Right lobe of liver (tissue), 6 donors: ENCODE measurements around the gene ASIC2. TPM values are rescaled to one million over a fixed set of nuclear protein-coding genes. Genes with fewer than 3 reads are reported as not detected.

ENCODE experiments used
- ATAC-seq, 4 donors: fragments of 200-7000 bp; cut with Tn5 transposase; one replicate each; pipeline ENCODE4 v1.9.1; 2020; ENCODE audit warnings: mild to moderate bottlenecking in 4 of 4, moderate library complexity in 4 of 4
- DNase-seq, 3 donors: peaks; one replicate each; pipeline ENCODE4 v3.0.0-alpha.2; 2020
- H3K27ac ChIP-seq, 3 donors: fragments of 200-600 bp; one replicate each; pipeline ENCODE4 v1.8.0; 2022
- H3K27me3 ChIP-seq, 2 donors: fragments of 200-600 bp; one replicate each; pipeline ENCODE4 v1.8.0; 2022
- H3K36me3 ChIP-seq, 4 donors: fragments of 200-600 bp; sonication (generic) in 1 of 4; one replicate each; pipeline versions ENCODE4 v1.5.1 to v1.8.0; 2017 to 2022; ENCODE audit warnings: control low read depth in 1 of 4
- H3K4me1 ChIP-seq, 4 donors: fragments of 200-600 bp; sonication (generic) in 1 of 4; one replicate each; pipeline versions ENCODE4 v1.5.1 to v1.8.0; 2017 to 2022; ENCODE audit warnings: control low read depth in 1 of 4
- H3K4me3 ChIP-seq, 3 donors: fragments of 200-600 bp; one replicate each; pipeline ENCODE4 v1.8.0; 2022
- H3K9me3 ChIP-seq, 4 donors: fragments of 200-600 bp; sonication (generic) in 1 of 4; one replicate each; pipeline versions ENCODE4 v1.5.1 to v1.8.0; 2017 to 2022; ENCODE audit warnings: control low read depth in 1 of 4
- CTCF ChIP-seq, 4 donors: fragments of 200-600 bp in 3 of 4; fragments of 450-650 bp in 1 of 4; IDR thresholded peaks; one replicate each; pipeline versions ENCODE4 v1.5.1 to v1.8.0; 2016 to 2022; ENCODE audit warnings: antibody characterized with exemption in 4 of 4, mild to moderate bottlenecking in 2 of 4
- POLR2A ChIP-seq: fragments of 450-650 bp; IDR thresholded peaks from one replicate; pipeline ENCODE4 v1.6.1; 2017; ENCODE audit warnings: antibody characterized with exemption, mild to moderate bottlenecking
- WGBS: methylation state at CpG from one replicate; pipeline ENCODE4 v1.1.6; 2018; ENCODE audit warnings: low coverage, low lambda C conversion rate; ENCODE audit not compliant: insufficient coverage; ENCODE audit errors: missing lambda C conversion rate; 5-methylcytosine and 5-hydroxymethylcytosine counted together
- intact Hi-C, 2 donors: fragments of 100-400 bp; cut with DNase I; formaldehyde crosslinking; loops; one replicate each; pipeline versions ENCODE4 v1.11.2 to v1.14.1; 2022
- total RNA-seq, 6 experiments: library from RNA; depleted of rRNA in 2 of 6; stranded (reverse); fragments of >200 nt in 2 of 6; fragmentation: NEBNext Ultra II Directional in 3 of 6; extraction: Animal tissue kit (Norgen Biotek cat#: 25700) in 3 of 6; gene quantifications; one replicate each; pipeline versions ENCODE4 v1.1.0 to v1.2.4, GENCODE V29; 2016 to 2023
- donor health status: DM: no; HTN: yes; CAD: no.
- donor health status: DM: no; HTN: no; CAD: no.
- donor health status: DM: no; HTN: no; CAD: no.
- donor health status: DM: no; HTN: yes; CAD: no.
- donor health status: DM: no; HTN: yes; CAD: no.

ASIC2 gene
- total RNA-seq, 6 experiments from 2014 or later = 0.11 to 0.31 (median 0.12) TPM; not detected in 3

- Histone ChIP-seq H3K27me3 (no peaks in the 10 kb centered on the region), H3K36me3 (no peaks in the 10 kb centered on the region), H3K27ac (no peak overlapping the region), H3K4me3 (no peak overlapping the region), H3K4me1 (no peaks in the 10 kb centered on the region), H3K9me3 (no peaks in the 10 kb centered on the region)
- no peak for ATAC-seq
- 52% methylated on average over 4 of the region's 4 CpGs for WGBS
- DNase-seq = no peak
- TF ChIP-seq CTCF (IDR thresholded peaks at IDR 0.05) = no peak
- no peak for TF ChIP-seq POLR2A
- intact Hi-C loops = no loop called here
Observed at GRCh38 chr17:33135691-33136090, 157.4 kb downstream of the ASIC2 start.

- no peaks in the 10 kb centered on the region for H3K27me3 ChIP-seq
- no peak for TF ChIP-seq POLR2A
- no peak for TF ChIP-seq CTCF (IDR thresholded peaks at IDR 0.05)
- H3K36me3 ChIP-seq = no peaks in the 10 kb centered on the region
- no peaks in the 10 kb centered on the region for H3K4me1 ChIP-seq
- no peak overlapping the region for H3K27ac ChIP-seq
- ATAC-seq = no peak
- no peak for DNase-seq
- WGBS = 80% methylated on average over 7 of the region's 7 CpGs
- no peaks in the 10 kb centered on the region for H3K9me3 ChIP-seq
- H3K4me3 ChIP-seq = no peak overlapping the region
- intact Hi-C loops = no loop called here
Observed at GRCh38 chr17:33131620-33132019, 161.5 kb downstream of the ASIC2 start.

GRCh38 chr17:33127706-33128105, 165.4 kb downstream of the ASIC2 start:
- Histone ChIP-seq H3K27me3 (no peaks in the 10 kb centered on the region), H3K9me3 (no peaks in the 10 kb centered on the region), H3K4me1 (no peaks in the 10 kb centered on the region), H3K27ac (no peak overlapping the region), H3K4me3 (no peak overlapping the region), H3K36me3 (no peaks in the 10 kb centered on the region)
- WGBS = 41% methylated on average over 2 of the region's 2 CpGs
- TF ChIP-seq CTCF (IDR thresholded peaks at IDR 0.05) = no peak
- no peak for TF ChIP-seq POLR2A
- intact Hi-C loops = no loop called here
- DNase-seq = no peak
- ATAC-seq = no peak

- TF ChIP-seq CTCF (IDR thresholded peaks at IDR 0.05) = no peak
- intact Hi-C loops = no loop called here
- 71% methylated on average over 3 of the region's 4 CpGs for WGBS
Observed at GRCh38 chr17:33126086-33126485, 167.0 kb downstream of the ASIC2 start.

GRCh38 chr17:33125552-33125950, 167.5 kb downstream of the ASIC2 start:
- no peaks in the 10 kb centered on the region for H3K9me3 ChIP-seq
- H3K27ac ChIP-seq = no peak overlapping the region
- H3K27me3 ChIP-seq = no peaks in the 10 kb centered on the region
- no peaks in the 10 kb centered on the region for H3K36me3 ChIP-seq
- ATAC-seq (no peak), DNase-seq (no peak)
- WGBS = 62% methylated on average over 3 of the region's 3 CpGs
- TF ChIP-seq POLR2A (no peak), CTCF (IDR thresholded peaks at IDR 0.05) (no peak)
- H3K4me1 ChIP-seq = no peaks in the 10 kb centered on the region
- intact Hi-C loops = no loop called here
- H3K4me3 ChIP-seq = no peak overlapping the region

More at GRCh38 chr17:33126086-33126485, 167.0 kb downstream of the ASIC2 start:
- no peaks in the 10 kb centered on the region for H3K27me3 ChIP-seq
- H3K9me3 ChIP-seq = no peaks in the 10 kb centered on the region
- DNase-seq (no peak), ATAC-seq (no peak)
- H3K27ac ChIP-seq = no peak overlapping the region
- no peaks in the 10 kb centered on the region for H3K4me1 ChIP-seq
- H3K4me3 ChIP-seq = no peak overlapping the region
- H3K36me3 ChIP-seq = no peaks in the 10 kb centered on the region
